Esophagus squamous epithelium (tissue), 4 donors: ENCODE data around the gene PDPK1.

Source experiments
- CTCF ChIP-seq, 6 experiments: fragments of 450-650 bp in 4 of 6; fragments of 200-600 bp in 2 of 6; sonication (generic) in 2 of 6; IDR thresholded peaks; one replicate each; pipeline ENCODE4 v1.5.1; 2016 to 2019; ENCODE audit warnings: antibody characterized with exemption in 6 of 6, mild to moderate bottlenecking in 4 of 6, moderate library complexity in 4 of 6
- POLR2A ChIP-seq, 4 donors: fragments of 450-650 bp; IDR thresholded peaks; one replicate each; pipeline ENCODE4 v1.6.1; 2017; ENCODE audit warnings: antibody characterized with exemption in 4 of 4, mild to moderate bottlenecking in 4 of 4, moderate library complexity in 3 of 4

DNA sequence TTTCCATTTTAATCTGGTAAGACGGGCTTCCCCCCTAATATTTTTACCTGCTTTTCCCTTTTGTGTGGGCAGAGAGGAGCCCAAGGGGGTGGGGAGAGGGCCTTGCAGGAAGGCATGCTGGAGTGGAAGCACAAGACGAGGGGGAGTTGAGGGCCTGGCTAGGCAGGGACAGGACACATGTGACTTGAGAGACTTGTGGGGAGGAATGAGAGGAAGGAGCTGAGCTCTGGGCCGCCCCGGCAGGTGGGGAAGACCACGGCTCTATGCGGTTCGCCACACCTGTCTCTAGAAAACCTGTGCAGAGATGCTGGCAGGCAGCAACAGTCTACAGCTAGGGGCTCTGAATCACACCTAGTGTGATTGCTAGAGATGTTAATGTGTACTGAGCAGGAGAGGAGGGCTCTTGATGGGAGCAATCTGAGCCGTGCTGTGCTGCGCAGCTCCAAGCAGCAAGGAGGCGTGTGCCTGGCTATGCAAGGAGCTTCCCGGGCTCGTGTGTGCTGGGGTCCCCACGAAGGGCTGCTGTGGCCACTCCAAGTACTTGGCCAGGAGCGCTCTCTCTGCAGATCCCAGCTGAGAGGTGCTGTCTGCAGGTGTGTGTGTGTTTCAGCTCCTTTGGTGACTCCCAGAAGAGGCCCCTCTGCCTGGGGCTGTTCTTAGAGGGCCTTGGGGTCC, 50.2 kb downstream of the PDPK1 start:
- TF ChIP-seq CTCF (IDR thresholded peaks at IDR 0.05) = no peak
- no peak for TF ChIP-seq POLR2A (IDR thresholded peaks at IDR 0.05)
